SK-N-SH treated with all-trans-retinoic acid at 6 μM for 48 hours (cell line): ENCODE results near the gene PHF20.

ENCODE experiments used
- ATAC-seq: fragments of 200-7000 bp; cut with Tn5 transposase; 3 replicates; pipeline ENCODE4 v1.9.1; 2020; ENCODE audit warnings: mild to moderate bottlenecking, moderate library complexity
- BACH2 ChIP-seq: fragments of 250-450 bp; sonication (Bioruptor Pico); IDR thresholded peaks from 2 replicates; pipeline ENCODE4 v1.9.0; 2021; ENCODE audit warnings: mild to moderate bottlenecking, borderline replicate concordance
- CSDC2 ChIP-seq: fragments of 250-450 bp; sonication (Bioruptor Pico); IDR thresholded peaks from 2 replicates; pipeline ENCODE4 v1.5.0; 2020; ENCODE audit warnings: mild to moderate bottlenecking, moderate library complexity
- ESRRG ChIP-seq: fragments of 250-450 bp; sonication (Bioruptor Pico); IDR thresholded peaks from 2 replicates; pipeline ENCODE4 v1.6.1; 2021; ENCODE audit warnings: mild to moderate bottlenecking
- GLIS3 ChIP-seq: fragments of 250-450 bp; sonication (Bioruptor Pico); IDR thresholded peaks from 2 replicates; pipeline ENCODE4 v1.5.0; 2020; ENCODE audit warnings: mild to moderate bottlenecking, moderate library complexity
- ISL1 ChIP-seq: fragments of 250-450 bp; sonication (Bioruptor Pico); IDR thresholded peaks from 2 replicates; pipeline ENCODE4 v2.1.2; 2022; ENCODE audit warnings: mild to moderate bottlenecking, moderate library complexity
- OSR1 ChIP-seq: fragments of 250-450 bp; sonication (Bioruptor Pico); IDR thresholded peaks from 2 replicates; pipeline ENCODE4 v1.8.0; 2022; ENCODE audit warnings: moderate library complexity, mild to moderate bottlenecking, inconsistent platforms
- POU6F1 ChIP-seq: fragments of 250-450 bp; sonication (Bioruptor Pico); IDR thresholded peaks from 2 replicates; pipeline ENCODE4 v1.8.0; 2021; ENCODE audit warnings: low read depth, mild to moderate bottlenecking, moderate library complexity, borderline replicate concordance
- PPARA ChIP-seq: fragments of 250-450 bp; sonication (Bioruptor Pico); IDR thresholded peaks from 2 replicates; pipeline ENCODE4 v1.5.0; 2020; ENCODE audit warnings: mild to moderate bottlenecking, borderline replicate concordance
- RARB ChIP-seq: fragments of 250-450 bp; sonication (Bioruptor Pico); IDR thresholded peaks from 2 replicates; pipeline ENCODE4 v1.8.0; 2021; ENCODE audit warnings: mild to moderate bottlenecking, moderate library complexity
- SNAI2 ChIP-seq: fragments of 250-450 bp; sonication (Bioruptor Pico); IDR thresholded peaks from 2 replicates; pipeline ENCODE4 v1.5.0; 2020; ENCODE audit warnings: mild to moderate bottlenecking, moderate library complexity
- TCF4 ChIP-seq: fragments of 250-450 bp; sonication (Bioruptor Pico); IDR thresholded peaks from 2 replicates; pipeline ENCODE4 v1.8.0; 2021; ENCODE audit warnings: mild to moderate bottlenecking, moderate library complexity, borderline replicate concordance
- ZC3H10 ChIP-seq: fragments of 250-450 bp; sonication (Bioruptor Pico); IDR thresholded peaks from 2 replicates; pipeline ENCODE4 v1.5.1; 2021; ENCODE audit warnings: mild to moderate bottlenecking, moderate library complexity
- ZFP3 ChIP-seq: fragments of 250-450 bp; sonication (Bioruptor Pico); IDR thresholded peaks from 2 replicates; pipeline ENCODE4 v1.5.0; 2020; ENCODE audit warnings: mild to moderate bottlenecking, moderate library complexity
- ZFP30 ChIP-seq: fragments of 450-650 bp; formaldehyde crosslinking; IDR thresholded peaks from 2 replicates; pipeline ENCODE4 v1.5.0; 2022; ENCODE audit warnings: mild to moderate bottlenecking, moderate library complexity
- ZNF565 ChIP-seq: fragments of 450-650 bp; formaldehyde crosslinking; conservative IDR thresholded peaks from 2 replicates; pipeline ENCODE4 v1.5.0; 2020; ENCODE audit warnings: low read depth, mild to moderate bottlenecking, moderate library complexity
- ZNF70 ChIP-seq: fragments of 450-650 bp; formaldehyde crosslinking; IDR thresholded peaks from 2 replicates; pipeline ENCODE4 v1.5.0; 2020; ENCODE audit warnings: mild to moderate bottlenecking, moderate library complexity
- ZNF8 ChIP-seq: fragments of 450-650 bp; formaldehyde crosslinking; IDR thresholded peaks from 2 replicates; pipeline ENCODE4 v1.5.0; 2020; ENCODE audit warnings: mild to moderate bottlenecking, moderate library complexity
- TF ChIP-seq, protein P1 (sequence below): fragments of 250-450 bp; sonication (Bioruptor Pico); IDR thresholded peaks from 2 replicates; pipeline ENCODE4 v1.5.1; 2021; ENCODE audit warnings: mild to moderate bottlenecking, moderate library complexity
- TF ChIP-seq, protein P2 (sequence below): fragments of 250-450 bp; sonication (Bioruptor Pico); IDR thresholded peaks from 2 replicates; pipeline ENCODE4 v1.5.0; 2020; ENCODE audit warnings: mild to moderate bottlenecking, moderate library complexity
- TF ChIP-seq, protein P3 (sequence below): fragments of 250-450 bp; sonication (Bioruptor Pico); IDR thresholded peaks from 2 replicates; pipeline ENCODE4 v1.8.0; 2020; ENCODE audit warnings: mild to moderate bottlenecking, moderate library complexity, borderline replicate concordance

Gene PHF20

DNA sequence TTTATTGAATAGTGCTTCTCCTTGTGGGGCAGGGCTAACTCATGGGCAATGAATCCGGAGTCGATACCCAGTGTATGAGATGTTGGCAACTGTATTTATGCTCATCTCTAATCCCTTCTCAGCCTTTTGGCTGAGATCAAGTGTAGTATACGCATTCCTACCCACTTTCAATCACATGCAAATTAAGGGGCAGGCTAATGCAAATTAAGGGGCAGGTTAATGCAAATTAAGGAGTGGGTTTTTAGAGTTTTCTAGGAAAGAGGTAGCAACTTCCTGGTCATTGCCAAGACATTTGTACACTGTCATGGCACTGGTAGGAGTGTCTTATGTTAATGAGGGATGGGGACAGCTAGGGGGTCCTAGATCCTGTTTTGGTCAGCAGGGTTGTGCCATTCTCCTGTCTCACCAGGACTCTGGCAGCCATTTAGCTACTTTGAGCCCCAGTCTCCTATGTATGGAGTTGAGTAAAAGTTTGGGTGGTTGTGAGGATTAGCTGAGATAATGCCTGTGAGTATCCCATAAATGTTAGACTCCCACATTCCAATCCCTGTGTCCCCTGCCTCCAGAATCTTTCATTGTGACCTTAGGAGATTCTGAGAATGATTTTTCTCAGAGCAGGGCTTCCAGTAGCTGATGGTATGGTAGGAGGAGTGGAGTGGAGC lies 196.3 kb downstream of the PHF20 start, which contains the start of gene CNBD2 (continued):
- TF ChIP-seq POU6F1 (CRISPR knock-in tag) (no peak), ISL1 (CRISPR knock-in tag) (no peak)

DNA sequence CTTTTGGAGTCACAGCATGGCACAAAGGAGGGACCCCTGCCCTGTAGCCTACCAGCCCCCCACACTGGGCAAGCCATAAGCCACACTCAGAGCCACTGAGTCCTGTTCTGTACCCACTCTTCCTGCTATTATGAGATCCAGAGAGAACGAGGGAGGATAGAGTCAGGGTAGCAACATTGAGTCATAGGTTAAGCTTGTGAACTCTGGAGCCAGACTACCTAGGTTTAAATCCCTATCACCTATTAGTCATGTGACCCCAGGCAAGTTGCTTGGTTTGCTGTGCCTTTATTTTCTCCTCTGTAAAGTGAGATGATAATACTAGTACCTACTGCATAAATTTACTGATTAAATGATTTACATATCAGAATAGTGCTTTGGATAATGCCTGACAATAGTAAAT lies 197.1 kb downstream of the PHF20 start:
- no peak for ATAC-seq
- no peak for TF ChIP-seq POU6F1 (CRISPR knock-in tag)
- TF ChIP-seq ESRRG: no peak
- no peak for TF ChIP-seq GLIS3
- no peak for TF ChIP-seq TCF4 (CRISPR knock-in tag)
- TF ChIP-seq ZNF565 (CRISPR knock-in tag): no peak
- TF ChIP-seq ISL1 (CRISPR knock-in tag): no peak
- TF ChIP-seq ZFP3 (CRISPR knock-in tag): no peak
- TF ChIP-seq, protein P1, sequence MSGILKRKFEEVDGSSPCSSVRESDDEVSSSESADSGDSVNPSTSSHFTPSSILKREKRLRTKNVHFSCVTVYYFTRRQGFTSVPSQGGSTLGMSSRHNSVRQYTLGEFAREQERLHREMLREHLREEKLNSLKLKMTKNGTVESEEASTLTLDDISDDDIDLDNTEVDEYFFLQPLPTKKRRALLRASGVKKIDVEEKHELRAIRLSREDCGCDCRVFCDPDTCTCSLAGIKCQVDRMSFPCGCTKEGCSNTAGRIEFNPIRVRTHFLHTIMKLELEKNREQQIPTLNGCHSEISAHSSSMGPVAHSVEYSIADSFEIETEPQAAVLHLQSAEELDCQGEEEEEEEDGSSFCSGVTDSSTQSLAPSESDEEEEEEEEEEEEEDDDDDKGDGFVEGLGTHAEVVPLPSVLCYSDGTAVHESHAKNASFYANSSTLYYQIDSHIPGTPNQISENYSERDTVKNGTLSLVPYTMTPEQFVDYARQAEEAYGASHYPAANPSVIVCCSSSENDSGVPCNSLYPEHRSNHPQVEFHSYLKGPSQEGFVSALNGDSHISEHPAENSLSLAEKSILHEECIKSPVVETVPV (CRISPR knock-in tag): no peak
- no peak for TF ChIP-seq RARB (CRISPR knock-in tag)
- no peak for TF ChIP-seq SNAI2 (CRISPR knock-in tag)
- TF ChIP-seq OSR1 (CRISPR knock-in tag): no peak
- no peak for TF ChIP-seq PPARA (CRISPR knock-in tag)
- TF ChIP-seq CSDC2 (CRISPR knock-in tag): no peak
- no peak for TF ChIP-seq BACH2 (CRISPR knock-in tag)

GRCh38 chr20:35971981-35972380 lies 200.2 kb downstream of the PHF20 start:
- ATAC-seq: no peak
- TF ChIP-seq, protein P2, sequence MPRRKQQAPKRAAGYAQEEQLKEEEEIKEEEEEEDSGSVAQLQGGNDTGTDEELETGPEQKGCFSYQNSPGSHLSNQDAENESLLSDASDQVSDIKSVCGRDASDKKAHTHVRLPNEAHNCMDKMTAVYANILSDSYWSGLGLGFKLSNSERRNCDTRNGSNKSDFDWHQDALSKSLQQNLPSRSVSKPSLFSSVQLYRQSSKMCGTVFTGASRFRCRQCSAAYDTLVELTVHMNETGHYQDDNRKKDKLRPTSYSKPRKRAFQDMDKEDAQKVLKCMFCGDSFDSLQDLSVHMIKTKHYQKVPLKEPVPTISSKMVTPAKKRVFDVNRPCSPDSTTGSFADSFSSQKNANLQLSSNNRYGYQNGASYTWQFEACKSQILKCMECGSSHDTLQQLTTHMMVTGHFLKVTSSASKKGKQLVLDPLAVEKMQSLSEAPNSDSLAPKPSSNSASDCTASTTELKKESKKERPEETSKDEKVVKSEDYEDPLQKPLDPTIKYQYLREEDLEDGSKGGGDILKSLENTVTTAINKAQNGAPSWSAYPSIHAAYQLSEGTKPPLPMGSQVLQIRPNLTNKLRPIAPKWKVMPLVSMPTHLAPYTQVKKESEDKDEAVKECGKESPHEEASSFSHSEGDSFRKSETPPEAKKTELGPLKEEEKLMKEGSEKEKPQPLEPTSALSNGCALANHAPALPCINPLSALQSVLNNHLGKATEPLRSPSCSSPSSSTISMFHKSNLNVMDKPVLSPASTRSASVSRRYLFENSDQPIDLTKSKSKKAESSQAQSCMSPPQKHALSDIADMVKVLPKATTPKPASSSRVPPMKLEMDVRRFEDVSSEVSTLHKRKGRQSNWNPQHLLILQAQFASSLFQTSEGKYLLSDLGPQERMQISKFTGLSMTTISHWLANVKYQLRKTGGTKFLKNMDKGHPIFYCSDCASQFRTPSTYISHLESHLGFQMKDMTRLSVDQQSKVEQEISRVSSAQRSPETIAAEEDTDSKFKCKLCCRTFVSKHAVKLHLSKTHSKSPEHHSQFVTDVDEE (CRISPR knock-in tag): no peak
- TF ChIP-seq, protein P3, sequence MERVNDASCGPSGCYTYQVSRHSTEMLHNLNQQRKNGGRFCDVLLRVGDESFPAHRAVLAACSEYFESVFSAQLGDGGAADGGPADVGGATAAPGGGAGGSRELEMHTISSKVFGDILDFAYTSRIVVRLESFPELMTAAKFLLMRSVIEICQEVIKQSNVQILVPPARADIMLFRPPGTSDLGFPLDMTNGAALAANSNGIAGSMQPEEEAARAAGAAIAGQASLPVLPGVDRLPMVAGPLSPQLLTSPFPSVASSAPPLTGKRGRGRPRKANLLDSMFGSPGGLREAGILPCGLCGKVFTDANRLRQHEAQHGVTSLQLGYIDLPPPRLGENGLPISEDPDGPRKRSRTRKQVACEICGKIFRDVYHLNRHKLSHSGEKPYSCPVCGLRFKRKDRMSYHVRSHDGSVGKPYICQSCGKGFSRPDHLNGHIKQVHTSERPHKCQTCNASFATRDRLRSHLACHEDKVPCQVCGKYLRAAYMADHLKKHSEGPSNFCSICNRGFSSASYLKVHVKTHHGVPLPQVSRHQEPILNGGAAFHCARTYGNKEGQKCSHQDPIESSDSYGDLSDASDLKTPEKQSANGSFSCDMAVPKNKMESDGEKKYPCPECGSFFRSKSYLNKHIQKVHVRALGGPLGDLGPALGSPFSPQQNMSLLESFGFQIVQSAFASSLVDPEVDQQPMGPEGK (CRISPR knock-in tag): no peak
- no peak for TF ChIP-seq RARB (CRISPR knock-in tag)
- TF ChIP-seq SNAI2 (CRISPR knock-in tag): no peak
- no peak for TF ChIP-seq PPARA (CRISPR knock-in tag)
- no peak for TF ChIP-seq TCF4 (CRISPR knock-in tag)
- no peak for TF ChIP-seq BACH2 (CRISPR knock-in tag)
- no peak for TF ChIP-seq ZFP30 (CRISPR knock-in tag)
- no peak for TF ChIP-seq ZFP3 (CRISPR knock-in tag)
- no peak for TF ChIP-seq ISL1 (CRISPR knock-in tag)
- TF ChIP-seq, protein P1 (CRISPR knock-in tag): no peak
- no peak for TF ChIP-seq POU6F1 (CRISPR knock-in tag)
- TF ChIP-seq ZNF70 (CRISPR knock-in tag): no peak
- no peak for TF ChIP-seq ZC3H10
- no peak for TF ChIP-seq ZNF8 (CRISPR knock-in tag)
- no peak for TF ChIP-seq ESRRG
